Common myeloid progenitor, CD34-positive (primary cell): Measurements from ENCODE around the gene ZIK1.

Experiments used
- CTCF ChIA-PET: fragments of 350-600 bp; sonication (Branson Sonifier 250); formaldehyde crosslinking; loops from one replicate; lab custom pipeline; 2021; ENCODE audit warnings: antibody characterized with exemption; lab: Charles Lee
- POLR2A ChIA-PET: fragments of 350-600 bp; sonication (Branson Sonifier 250); formaldehyde crosslinking; loops from one replicate; lab custom pipeline; 2021; ENCODE audit warnings: antibody characterized with exemption; lab: Charles Lee
- DNase-seq, 3 donors: peaks; one replicate each; pipeline versions ENCODE4 v3.0.0 to v3.0.0-alpha.2; 2013
- H3K27ac ChIP-seq, 2 experiments: 1 replicate in 1 of 2; 2 replicates in 1 of 2; pipeline ENCODE4 v1.7.0; 2013; ENCODE audit warnings: inconsistent platforms in 2 of 2, low read length in 2 of 2, mild to moderate bottlenecking in 2 of 2, low read depth in 1 of 2, moderate library complexity in 1 of 2; ENCODE audit not compliant: severe bottlenecking in 2 of 2, insufficient read depth in 1 of 2, poor library complexity in 1 of 2
- H3K27me3 ChIP-seq, 5 experiments: replicated peaks in 2 of 5; 1 replicate in 3 of 5; 2 replicates in 2 of 5; pipeline versions ENCODE4 v1.6.1 to v1.7.0; 2013; ENCODE audit warnings: low read length in 4 of 5, mild to moderate bottlenecking in 2 of 5, moderate library complexity in 2 of 5, inconsistent platforms in 1 of 5; ENCODE audit not compliant: insufficient read depth in 5 of 5, control insufficient read depth in 4 of 5
- H3K36me3 ChIP-seq, 4 experiments: 1 replicate in 2 of 4; 2 replicates in 2 of 4; pipeline versions ENCODE4 v1.6.1 to v1.7.0; 2013; ENCODE audit warnings: low read length in 3 of 4, control low read depth in 1 of 4, mild to moderate bottlenecking in 1 of 4; ENCODE audit not compliant: control insufficient read depth in 4 of 4, insufficient read depth in 4 of 4
- H3K4me1 ChIP-seq, 4 experiments: 1 replicate in 3 of 4; 2 replicates in 1 of 4; pipeline versions ENCODE4 v1.6.1 to v1.7.1; 2013; ENCODE audit warnings: low read length in 3 of 4, mild to moderate bottlenecking in 3 of 4, control low read depth in 1 of 4, inconsistent platforms in 1 of 4, moderate library complexity in 1 of 4; ENCODE audit not compliant: control insufficient read depth in 4 of 4, insufficient read depth in 4 of 4; ENCODE audit errors: control extremely low read depth in 1 of 4
- H3K4me3 ChIP-seq, 7 experiments: 1 replicate in 4 of 7; 2 replicates in 3 of 7; pipeline versions ENCODE4 v1.5.1 to v1.7.0; 2013; ENCODE audit warnings: mild to moderate bottlenecking in 7 of 7, low read length in 6 of 7, moderate library complexity in 6 of 7, inconsistent platforms in 2 of 7, low read depth in 2 of 7, control low read depth in 1 of 7; ENCODE audit not compliant: insufficient read depth in 4 of 7, control insufficient read depth in 1 of 7; ENCODE audit errors: extremely low read depth in 1 of 7
- H3K9me3 ChIP-seq, 5 experiments: 1 replicate in 4 of 5; 2 replicates in 1 of 5; pipeline versions ENCODE4 v1.6.1 to v1.7.1; 2013; ENCODE audit warnings: low read length in 4 of 5, mild to moderate bottlenecking in 2 of 5, inconsistent platforms in 1 of 5, low read depth in 1 of 5, moderate library complexity in 1 of 5; ENCODE audit not compliant: control insufficient read depth in 4 of 5, insufficient read depth in 2 of 5; ENCODE audit errors: control extremely low read depth in 1 of 5
- WGBS: methylation state at CpG from one replicate; pipeline ENCODE4 v1.1.5; 2013; ENCODE audit not compliant: insufficient coverage; 5-methylcytosine and 5-hydroxymethylcytosine counted together

Gene ZIK1

DNA sequence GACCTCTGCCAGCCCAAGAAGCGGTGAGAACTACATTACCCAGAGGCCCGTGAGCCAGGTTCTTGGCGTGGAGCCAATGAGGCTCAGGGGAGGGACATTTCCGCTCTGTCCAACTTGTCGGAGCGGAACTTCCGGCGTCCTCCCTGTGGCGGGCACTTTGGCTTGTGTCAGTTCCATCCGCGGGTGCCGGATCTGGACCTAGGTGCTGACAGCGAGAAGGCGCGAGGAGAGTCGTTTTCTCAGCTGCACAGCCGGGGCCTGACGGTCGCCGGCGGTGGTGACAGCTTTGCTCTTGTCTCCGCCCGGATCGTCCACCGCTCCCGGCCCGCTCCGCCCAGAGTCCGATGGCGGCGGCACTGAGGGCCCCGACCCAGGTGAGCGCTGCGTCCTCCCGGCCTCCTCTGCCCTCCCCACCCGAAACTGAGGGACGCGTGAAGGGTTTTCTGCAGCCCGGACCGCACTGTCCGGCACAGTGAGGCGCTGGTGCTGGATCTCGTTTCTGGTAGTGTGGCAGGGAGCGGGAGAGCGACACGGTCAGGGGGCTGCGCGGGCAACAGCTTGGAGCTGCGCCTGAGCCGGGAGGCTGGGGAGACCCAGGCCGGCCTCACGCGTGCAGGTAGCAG is 15.9 kb downstream of the ZIK1 start, which contains the start of gene ZNF530:
TSS of gene ZNF530 (plus strand) at position 125 of the 623 bp plus-strand sequence. CDS start 4,461 bp downstream, outside the sequence.
- CTCF ChIA-PET, result interaction anchor here (1.8 kb wide), 1 partner anchor 14 kb away, joined by 9 read pairs; the partner anchor contains the start of gene ZNF134
- under 1% methylated on average over 49 of the region's 53 CpGs for WGBS
- Histone ChIP-seq H3K4me1 (peaks cover 0 to 13% (median 8%) of the 10 kb centered on the region in 4 experiments), H3K27me3 (no peaks in the 10 kb centered on the region), H3K4me3 (peak within 1 kb of the TSS; percentile 73 to 98 (median 87)), H3K9me3 (peaks cover 2 to 32% (median 18%) of the 10 kb centered on the region in 5 experiments), H3K27ac (peak within 1 kb of the TSS in 1 of 2 experiments; percentile 40), H3K36me3 (peaks cover 2 to 25% (median 15%) of the 10 kb centered on the region in 4 experiments)
- POLR2A ChIA-PET, result no interaction called here
- DNase-seq, result peak; percentile 88 to 93 (median 91)

DNA sequence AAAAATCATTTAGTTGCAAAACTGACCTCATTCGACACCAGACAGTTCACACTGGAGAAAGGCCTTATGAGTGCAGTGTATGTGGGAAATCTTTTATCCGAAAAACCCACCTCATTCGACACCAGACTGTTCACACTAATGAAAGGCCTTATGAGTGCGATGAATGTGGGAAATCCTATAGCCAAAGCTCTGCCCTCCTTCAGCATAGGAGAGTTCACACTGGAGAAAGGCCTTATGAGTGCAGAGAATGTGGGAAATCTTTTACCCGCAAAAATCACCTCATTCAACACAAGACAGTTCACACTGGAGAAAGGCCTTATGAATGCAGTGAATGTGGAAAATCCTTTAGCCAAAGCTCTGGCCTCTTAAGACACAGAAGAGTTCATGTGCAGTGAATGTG is 23.0 kb downstream of the ZIK1 start:
- CTCF ChIA-PET, result interaction anchor here (0.6 to 0.7 kb wide), 2 partner anchors 12 to 458 kb away, joined by 3 read pairs; no protein-coding TSS in a partner anchor

DNA sequence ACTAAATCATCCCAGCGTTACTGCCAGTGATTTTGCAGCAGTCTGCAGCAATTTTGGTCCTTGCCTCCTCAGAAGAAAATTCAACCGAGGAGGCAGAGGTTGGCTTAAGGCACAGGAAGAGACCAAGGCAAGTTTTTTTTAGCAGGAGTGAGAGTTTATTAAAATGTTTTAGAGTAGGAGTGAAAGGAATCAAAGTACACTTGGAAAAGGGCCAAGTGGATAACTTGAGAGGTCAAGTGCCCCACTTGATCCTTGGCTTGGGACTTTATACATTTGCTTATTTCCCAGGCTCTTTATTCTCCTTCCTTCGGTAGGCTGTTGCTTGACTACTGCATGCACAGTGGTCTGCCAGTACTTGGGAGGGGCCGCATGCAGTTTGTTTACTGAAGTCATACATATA is 27.2 kb downstream of the ZIK1 start:
- Histone ChIP-seq H3K27ac (no peak overlapping the region), H3K36me3 (peaks cover 12 to 35% (median 29%) of the 10 kb centered on the region in 4 experiments), H3K9me3 (peaks cover 3 to 43% (median 35%) of the 10 kb centered on the region in 5 experiments), H3K27me3 (no peaks in the 10 kb centered on the region), H3K4me3 (no peak overlapping the region), H3K4me1 (peaks cover 0 to 12% (median 6%) of the 10 kb centered on the region in 4 experiments)
- 95% methylated on average over 3 of the region's 4 CpGs for WGBS
- DNase-seq, result no peak
- ChIA-PET POLR2A (no interaction called here), CTCF (no interaction called here)

More for the DNA sequence above, 23.0 kb downstream of the ZIK1 start:
- H3K36me3 ChIP-seq, result peaks cover 22 to 59% (median 44%) of the 10 kb centered on the region in 4 experiments
- no peak overlapping the region for H3K27ac ChIP-seq
- H3K27me3 ChIP-seq, result no peaks in the 10 kb centered on the region
- no peak for DNase-seq
- 100% methylated on average over 1 of the region's 5 CpGs for WGBS
- POLR2A ChIA-PET, result no interaction called here
- peaks cover 9 to 70% (median 49%) of the 10 kb centered on the region in 5 experiments for H3K9me3 ChIP-seq
- H3K4me3 ChIP-seq, result no peak overlapping the region
- no peaks in the 10 kb centered on the region for H3K4me1 ChIP-seq

DNA sequence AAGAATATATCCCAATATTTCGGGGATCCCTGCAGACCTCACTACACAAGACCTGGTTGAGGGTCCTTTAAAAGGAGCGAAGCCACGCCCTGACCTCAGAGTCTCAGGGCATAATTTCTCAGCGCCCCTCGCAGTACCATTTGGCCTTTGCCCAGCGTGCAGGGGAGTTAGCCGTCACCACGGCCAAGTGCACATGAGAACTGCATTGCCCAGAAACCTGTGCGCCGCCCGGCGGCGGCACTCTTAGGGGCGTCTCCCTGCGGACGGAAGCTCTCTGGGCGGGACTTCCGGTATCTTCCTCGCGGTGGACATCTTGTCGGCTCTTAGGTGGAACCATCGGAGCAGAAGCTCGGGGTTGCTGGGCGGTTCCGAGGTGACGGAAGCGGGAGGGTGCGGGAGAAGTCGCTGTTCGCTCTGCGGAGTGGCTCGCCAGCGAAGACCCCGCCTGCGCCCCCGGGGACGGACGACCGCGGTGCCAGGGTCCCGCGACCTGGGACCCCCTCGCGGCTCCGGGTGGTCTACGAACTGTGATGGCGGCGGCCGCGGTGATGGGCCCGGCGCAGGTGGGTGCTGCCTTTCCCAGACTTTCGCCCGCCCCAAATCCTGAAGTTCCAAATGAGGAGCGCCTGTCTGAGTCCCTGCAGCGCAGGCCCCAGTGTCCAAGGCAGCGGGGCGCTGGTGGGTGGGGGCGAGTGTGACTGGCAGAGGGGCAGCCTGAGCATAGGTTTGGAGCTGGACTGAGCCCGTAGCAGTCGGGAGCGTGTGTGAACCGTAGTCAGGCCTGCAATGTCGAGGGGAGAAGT is 30.2 kb downstream of the ZIK1 start, which contains the start of gene ZNF134:
TSS of gene ZNF134 (plus strand) at position 302 of the 803 bp plus-strand sequence. CDS start 5,227 bp downstream, outside the sequence.
- CTCF ChIA-PET, result interaction anchor here (2.1 kb wide), 1 partner anchor 13 kb away, joined by 9 read pairs; no protein-coding TSS in a partner anchor
- Histone ChIP-seq H3K4me1 (peaks cover 0 to 12% (median 6%) of the 10 kb centered on the region in 4 experiments), H3K4me3 (peak within 1 kb of the TSS; percentile 83 to 98 (median 94)), H3K27me3 (no peaks in the 10 kb centered on the region), H3K27ac (peak within 1 kb of the TSS; percentile 78 to 84), H3K36me3 (peaks cover 25 to 42% (median 38%) of the 10 kb centered on the region in 4 experiments), H3K9me3 (peaks cover 9 to 52% (median 47%) of the 10 kb centered on the region in 5 experiments)
- POLR2A ChIA-PET, result interaction anchor here (1.4 kb wide), 1 partner anchor 18 kb away, joined by 7 read pairs; the partner anchor contains the start of gene ZNF211
- WGBS, result 3% methylated on average over 41 of the region's 64 CpGs
- DNase-seq, result peak; percentile 96 to 97 (median 97)

DNA sequence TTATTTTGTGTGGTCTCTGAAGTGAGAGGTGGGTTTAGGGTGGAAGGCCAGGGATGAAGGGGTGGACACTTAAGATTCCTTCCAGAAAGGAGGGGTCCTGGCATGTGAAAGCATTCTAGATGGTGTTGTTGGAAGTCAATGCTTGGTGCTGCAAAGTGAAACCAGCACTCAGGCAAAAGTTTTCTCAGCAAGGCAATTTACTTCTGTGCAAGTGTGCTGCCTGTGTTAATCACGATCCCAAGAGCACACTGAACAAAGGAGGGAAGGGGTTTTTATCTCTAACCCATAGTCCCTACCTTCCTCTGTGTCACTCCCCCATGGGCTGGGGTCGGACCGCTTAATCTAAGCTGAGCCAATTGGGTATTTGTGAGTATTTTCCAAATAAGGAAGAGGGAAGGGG is 31.4 kb downstream of the ZIK1 start:
- Histone ChIP-seq H3K4me1 (peaks cover 0 to 12% (median 6%) of the 10 kb centered on the region in 4 experiments), H3K27me3 (no peaks in the 10 kb centered on the region), H3K9me3 (peaks cover 12 to 59% (median 58%) of the 10 kb centered on the region in 5 experiments), H3K27ac (no peak overlapping the region), H3K36me3 (peaks cover 37 to 54% (median 50%) of the 10 kb centered on the region in 4 experiments), H3K4me3 (peak overlapping the region in 5 of 7 experiments; percentile 90 to 98 (median 94))
- CTCF ChIA-PET, result no interaction called here
- POLR2A ChIA-PET, result no interaction called here
- peak in 1 of 3 donors; percentile 45 for DNase-seq
- WGBS, result no CpG with 5 or more reads among the region's 3 CpGs

DNA sequence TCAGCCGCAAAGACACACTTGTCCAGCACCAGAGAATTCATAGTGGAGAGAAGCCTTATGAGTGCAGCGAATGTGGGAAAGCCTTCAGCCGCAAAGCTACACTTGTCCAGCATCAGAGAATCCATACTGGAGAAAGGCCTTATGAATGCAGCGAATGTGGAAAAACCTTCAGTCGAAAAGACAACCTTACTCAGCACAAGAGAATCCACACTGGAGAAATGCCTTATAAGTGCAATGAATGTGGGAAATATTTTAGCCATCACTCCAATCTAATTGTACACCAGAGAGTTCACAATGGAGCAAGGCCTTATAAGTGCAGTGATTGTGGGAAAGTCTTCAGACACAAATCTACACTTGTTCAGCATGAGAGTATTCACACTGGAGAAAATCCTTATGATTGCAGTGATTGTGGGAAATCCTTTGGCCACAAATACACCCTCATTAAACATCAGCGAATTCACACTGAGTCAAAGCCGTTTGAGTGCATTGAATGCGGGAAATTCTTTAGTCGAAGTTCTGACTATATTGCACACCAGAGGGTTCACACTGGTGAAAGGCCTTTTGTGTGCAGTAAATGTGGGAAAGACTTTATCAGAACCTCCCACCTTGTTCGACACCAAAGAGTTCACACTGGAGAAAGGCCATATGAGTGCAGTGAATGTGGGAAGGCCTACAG is 36.9 kb downstream of the ZIK1 start:
- no peak overlapping the region for H3K27ac ChIP-seq
- H3K9me3 ChIP-seq, result peaks cover 31 to 98% (median 84%) of the 10 kb centered on the region in 5 experiments
- peak overlapping the region in 2 of 7 experiments; percentile 2 to 11 for H3K4me3 ChIP-seq
- ChIA-PET POLR2A (no interaction called here), CTCF (interaction anchor here (0.5 kb wide), 1 partner anchor 43 kb away, joined by 4 read pairs; no protein-coding TSS in a partner anchor)
- WGBS, result 98% methylated on average over 4 of the region's 10 CpGs
- H3K4me1 ChIP-seq, result no peaks in the 10 kb centered on the region
- peak in 2 of 3 donors; percentile 35 to 62 for DNase-seq
- H3K36me3 ChIP-seq, result peaks cover 65 to 92% (median 84%) of the 10 kb centered on the region in 4 experiments
- no peaks in the 10 kb centered on the region for H3K27me3 ChIP-seq
